Nephron (organoid): Measurements from ENCODE around the gene GNG2.

Experiments used
- H3K27ac Mint-ChIP-seq, 3 experiments: 2 replicates each; pipeline ENCODE4 v1.8.0; 2020; ENCODE audit warnings: mixed read lengths in 3 of 3, mild to moderate bottlenecking in 2 of 3, moderate library complexity in 1 of 3
- H3K27me3 Mint-ChIP-seq: 2 replicates; pipeline ENCODE4 v1.8.0; 2021; ENCODE audit warnings: low read depth, mild to moderate bottlenecking, moderate library complexity, mixed read lengths
- H3K36me3 Mint-ChIP-seq: 2 replicates; pipeline ENCODE4 v1.8.0; 2020; ENCODE audit warnings: low read depth, mixed read lengths
- H3K4me1 Mint-ChIP-seq: 2 replicates; pipeline ENCODE4 v1.8.0; 2020; ENCODE audit warnings: mixed read lengths
- H3K4me3 Mint-ChIP-seq, 3 experiments: 2 replicates each; pipeline ENCODE4 v1.8.0; 2020; ENCODE audit warnings: mild to moderate bottlenecking in 3 of 3, mixed read lengths in 3 of 3, moderate library complexity in 2 of 3
- H3K9me3 Mint-ChIP-seq: 2 replicates; pipeline ENCODE4 v1.8.0; 2020; ENCODE audit warnings: mixed read lengths
- TF ChIP-seq, protein P1 (sequence below), 3 experiments: fragments of 200-600 bp; sonication (generic); IDR thresholded peaks; one replicate each; pipeline ENCODE4 v1.5.0; 2021; ENCODE audit warnings: antibody characterized with exemption in 3 of 3; ENCODE audit not compliant: unreplicated experiment in 3 of 3

GNG2 gene

DNA sequence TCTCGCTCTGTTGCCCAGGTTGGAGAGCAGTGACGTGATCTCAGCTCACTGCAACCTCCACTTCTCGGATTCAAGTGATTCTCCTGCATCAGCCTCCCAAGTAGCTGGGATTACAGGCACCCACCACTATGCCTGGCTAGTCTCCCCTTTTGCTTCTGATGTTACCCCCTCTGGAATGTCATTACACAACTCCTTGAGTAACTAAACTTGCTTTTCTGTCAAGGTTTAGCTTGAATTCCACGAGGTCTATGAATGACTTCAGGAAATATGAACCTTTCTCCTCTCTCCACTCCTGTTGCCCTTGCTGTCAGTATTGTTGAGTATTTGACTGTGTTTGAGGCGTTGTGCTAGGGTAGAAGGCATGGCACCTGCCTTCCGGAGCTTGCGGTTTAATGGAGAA, 112.2 kb downstream of the GNG2 start:
- Mint-ChIP-seq H3K36me3 (no peaks in the 10 kb centered on the region), H3K27me3 (peaks cover 3% of the 10 kb centered on the region), H3K9me3 (no peaks in the 10 kb centered on the region), H3K4me1 (peaks cover 5% of the 10 kb centered on the region), H3K27ac (no peak overlapping the region), H3K4me3 (no peak overlapping the region)
- TF ChIP-seq, protein P1, sequence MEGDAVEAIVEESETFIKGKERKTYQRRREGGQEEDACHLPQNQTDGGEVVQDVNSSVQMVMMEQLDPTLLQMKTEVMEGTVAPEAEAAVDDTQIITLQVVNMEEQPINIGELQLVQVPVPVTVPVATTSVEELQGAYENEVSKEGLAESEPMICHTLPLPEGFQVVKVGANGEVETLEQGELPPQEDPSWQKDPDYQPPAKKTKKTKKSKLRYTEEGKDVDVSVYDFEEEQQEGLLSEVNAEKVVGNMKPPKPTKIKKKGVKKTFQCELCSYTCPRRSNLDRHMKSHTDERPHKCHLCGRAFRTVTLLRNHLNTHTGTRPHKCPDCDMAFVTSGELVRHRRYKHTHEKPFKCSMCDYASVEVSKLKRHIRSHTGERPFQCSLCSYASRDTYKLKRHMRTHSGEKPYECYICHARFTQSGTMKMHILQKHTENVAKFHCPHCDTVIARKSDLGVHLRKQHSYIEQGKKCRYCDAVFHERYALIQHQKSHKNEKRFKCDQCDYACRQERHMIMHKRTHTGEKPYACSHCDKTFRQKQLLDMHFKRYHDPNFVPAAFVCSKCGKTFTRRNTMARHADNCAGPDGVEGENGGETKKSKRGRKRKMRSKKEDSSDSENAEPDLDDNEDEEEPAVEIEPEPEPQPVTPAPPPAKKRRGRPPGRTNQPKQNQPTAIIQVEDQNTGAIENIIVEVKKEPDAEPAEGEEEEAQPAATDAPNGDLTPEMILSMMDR (IDR thresholded peaks at IDR 0.05; ENCODE audit: unreplicated experiment in 3 of 3): no peak

DNA sequence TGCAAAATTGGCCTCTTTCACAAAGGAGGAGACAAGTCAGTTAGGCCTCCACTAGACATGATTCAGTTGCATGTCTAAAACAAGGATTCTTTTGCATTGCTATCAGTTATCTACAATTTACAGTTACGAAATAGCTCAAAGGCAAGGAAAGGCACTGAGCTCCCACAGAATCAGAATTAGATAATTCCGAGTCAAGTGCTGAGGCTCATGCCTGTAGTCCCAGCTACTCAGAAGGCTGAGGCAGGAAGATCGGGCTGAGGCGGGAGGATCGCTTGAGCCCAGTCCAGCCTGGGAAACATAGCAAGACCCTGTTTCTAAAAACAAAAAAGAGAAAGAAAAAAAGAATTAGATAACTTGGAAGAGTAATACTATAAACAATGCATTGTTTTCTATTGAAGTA, 116.7 kb downstream of the GNG2 start:
- Mint-ChIP-seq H3K27me3 (peaks cover 23% of the 10 kb centered on the region), H3K36me3 (no peaks in the 10 kb centered on the region), H3K4me3 (no peak overlapping the region), H3K4me1 (no peaks in the 10 kb centered on the region), H3K9me3 (no peaks in the 10 kb centered on the region), H3K27ac (no peak overlapping the region)
- TF ChIP-seq, protein P1 (IDR thresholded peaks at IDR 0.05; ENCODE audit: unreplicated experiment in 3 of 3): no peak

DNA sequence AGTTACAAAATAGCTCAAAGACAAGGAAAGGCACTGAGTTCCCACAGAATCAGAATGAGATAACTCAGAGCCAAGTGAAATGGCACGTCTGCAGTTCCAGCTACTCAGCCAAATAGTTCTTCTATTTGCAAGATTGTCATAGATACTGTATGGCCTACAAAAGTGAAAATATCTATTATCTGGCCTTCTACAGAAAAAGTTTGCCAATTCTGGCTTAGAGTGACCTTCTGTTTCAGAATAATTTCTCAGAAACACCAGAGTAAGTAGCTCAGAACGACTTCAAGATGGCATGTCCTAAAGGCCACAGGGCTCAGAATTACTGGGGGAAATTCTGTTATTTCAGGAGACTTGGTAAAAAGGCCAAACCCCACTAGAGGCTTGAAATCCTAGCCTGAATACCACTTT, 118.3 kb downstream of the GNG2 start:
- no peaks in the 10 kb centered on the region for H3K36me3 Mint-ChIP-seq
- H3K4me3 Mint-ChIP-seq: no peak overlapping the region
- peaks cover 31% of the 10 kb centered on the region for H3K27me3 Mint-ChIP-seq
- H3K4me1 Mint-ChIP-seq: no peaks in the 10 kb centered on the region
- H3K9me3 Mint-ChIP-seq: no peaks in the 10 kb centered on the region
- H3K27ac Mint-ChIP-seq: no peak overlapping the region
- TF ChIP-seq, protein P1 (IDR thresholded peaks at IDR 0.05; ENCODE audit: unreplicated experiment in 3 of 3): no peak

DNA sequence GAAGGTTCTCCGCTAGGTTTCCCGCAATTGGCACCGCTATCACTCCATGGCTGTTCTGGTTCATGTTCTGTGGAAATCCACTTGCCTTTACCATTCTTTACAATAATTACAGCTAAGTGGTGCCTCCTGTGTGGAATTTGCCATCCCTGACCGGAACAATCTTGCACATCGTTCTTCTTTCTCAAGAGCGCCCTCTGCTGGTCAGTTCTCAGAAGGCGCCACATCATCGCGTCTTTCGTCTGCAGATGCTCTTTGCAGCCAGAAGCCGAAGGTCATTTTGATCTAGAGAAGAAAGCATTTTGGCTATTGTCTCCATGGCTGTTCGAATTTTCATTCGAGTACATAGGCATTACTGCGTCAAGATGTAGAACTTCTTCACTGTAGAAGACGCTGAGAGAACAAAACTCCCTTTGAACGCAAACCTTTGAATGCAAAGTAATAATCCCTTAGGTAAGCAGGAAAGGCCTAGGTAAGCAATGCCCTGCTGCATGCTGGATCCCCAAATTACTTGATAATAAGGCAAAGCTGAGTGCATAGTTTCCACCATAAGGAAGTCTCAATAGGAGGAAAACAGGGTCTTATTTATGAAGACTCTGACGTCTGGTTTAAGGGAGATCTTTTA, 118.8 kb downstream of the GNG2 start:
- Mint-ChIP-seq H3K27me3 (peaks cover 32% of the 10 kb centered on the region), H3K36me3 (no peaks in the 10 kb centered on the region), H3K9me3 (no peaks in the 10 kb centered on the region), H3K4me1 (no peaks in the 10 kb centered on the region), H3K27ac (no peak overlapping the region), H3K4me3 (no peak overlapping the region)
- TF ChIP-seq, protein P1 (IDR thresholded peaks at IDR 0.05; ENCODE audit: unreplicated experiment in 3 of 3): peak; percentile 93 to 94 (median 94)

DNA sequence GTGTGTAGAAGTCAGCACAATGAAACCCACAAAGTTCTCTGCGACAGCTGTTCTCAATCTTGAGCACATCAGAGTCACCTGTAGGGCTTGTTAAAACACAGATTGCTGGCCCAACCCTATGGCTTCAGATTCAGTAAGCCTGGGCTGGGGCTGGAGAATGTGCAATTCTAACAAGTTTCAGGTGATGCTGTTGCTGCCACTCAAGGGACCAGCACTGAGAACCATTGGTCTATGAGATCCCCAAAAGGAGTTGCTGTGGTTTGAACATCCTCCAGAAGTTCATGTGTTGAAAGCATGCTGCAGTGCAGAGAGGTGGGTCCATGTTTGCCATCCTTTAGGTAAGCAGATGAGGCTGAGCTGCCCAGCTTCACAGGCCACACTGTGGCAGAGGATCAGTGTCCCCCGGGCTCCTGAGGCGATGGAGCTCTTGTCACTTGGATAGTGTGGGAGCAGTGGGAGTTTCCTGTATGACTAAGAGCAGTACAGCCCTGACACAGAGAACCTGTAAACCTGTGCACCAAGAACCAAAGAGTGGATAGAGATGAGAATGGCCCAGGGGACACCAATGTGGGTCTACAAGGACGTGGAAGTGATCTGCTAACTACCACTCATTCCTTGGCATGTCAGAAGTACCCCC, 120.9 kb downstream of the GNG2 start:
- H3K4me1 Mint-ChIP-seq: no peaks in the 10 kb centered on the region

More for the DNA sequence above, 120.9 kb downstream of the GNG2 start:
- no peak overlapping the region for H3K27ac Mint-ChIP-seq
- H3K27me3 Mint-ChIP-seq: peaks cover 29% of the 10 kb centered on the region
- H3K4me3 Mint-ChIP-seq: no peak overlapping the region
- TF ChIP-seq, protein P1 (IDR thresholded peaks at IDR 0.05; ENCODE audit: unreplicated experiment in 3 of 3): no peak
- H3K36me3 Mint-ChIP-seq: no peaks in the 10 kb centered on the region
- H3K9me3 Mint-ChIP-seq: no peaks in the 10 kb centered on the region
